Fibroblast of pulmonary artery (primary cell): Measurements from ENCODE around the gene HRH3.

Experiments used
- DNase-seq: peaks from one replicate; pipeline ENCODE4 v3.0.0-alpha.2; 2010; ENCODE audit warnings: low read depth
- H3K4me3 ChIP-seq: replicated peaks from 2 replicates; pipeline ENCODE4 v1.5.1; 2011; ENCODE audit warnings: low read depth, mild to moderate bottlenecking, control low read depth, low read length, moderate library complexity
- CTCF ChIP-seq: IDR thresholded peaks from 2 replicates; pipeline ENCODE4 v1.5.1; 2011; ENCODE audit warnings: mild to moderate bottlenecking, control low read depth, low read length, inconsistent platforms; ENCODE audit errors: missing control alignments

HRH3 gene

GRCh38 chr20:62227977-62228958, 8.2 kb upstream of the HRH3 start:
- DNase-seq, result no peak
- TF ChIP-seq CTCF, result no peak
- no peak overlapping the region for H3K4me3 ChIP-seq

- no peak overlapping the region for H3K4me3 ChIP-seq
- no peak for DNase-seq
- no peak for TF ChIP-seq CTCF
Observed at GRCh38 chr20:62227591-62227976, 7.5 kb upstream of the HRH3 start.

GRCh38 chr20:62226707-62227590, 6.9 kb upstream of the HRH3 start:
- no peak for DNase-seq
- no peak for TF ChIP-seq CTCF
- H3K4me3 ChIP-seq, result no peak overlapping the region

- no peak for DNase-seq
- no peak for TF ChIP-seq CTCF
- H3K4me3 ChIP-seq, result no peak overlapping the region
Observed at GRCh38 chr20:62225820-62226635, 6.0 kb upstream of the HRH3 start.

GRCh38 chr20:62225026-62225425, 4.9 kb upstream of the HRH3 start:
- H3K4me3 ChIP-seq, result no peak overlapping the region
- DNase-seq, result no peak
- no peak for TF ChIP-seq CTCF

- H3K4me3 ChIP-seq, result no peak overlapping the region
- DNase-seq, result no peak
- TF ChIP-seq CTCF, result no peak
Observed at GRCh38 chr20:62224113-62224855, 4.2 kb upstream of the HRH3 start.
